Subcutaneous adipose tissue (tissue), 4 donors: ENCODE measurements around the gene TTC9B. TPM values are rescaled to one million over a fixed set of nuclear protein-coding genes. Genes with fewer than 3 reads are reported as not detected.

Experiments
- total RNA-seq, 4 donors: library from RNA; depleted of rRNA; stranded (reverse); fragments of >200 nt; gene quantifications; one replicate each; pipeline ENCODE4 v1.1.0, GENCODE V29; 2016
- TF ChIP-seq, protein P1 (sequence below): fragments of 450-650 bp; IDR thresholded peaks from one replicate; pipeline ENCODE4 v1.5.1; 2016; ENCODE audit warnings: low read depth, mild to moderate bottlenecking, control low read depth, antibody characterized with exemption, moderate library complexity

The TTC9B gene
- total RNA-seq, 4 donors from 2014 or later: not detected

GRCh38 chr19:40254714-40255418, 36.7 kb upstream of the TTC9B start:
- TF ChIP-seq, protein P1, sequence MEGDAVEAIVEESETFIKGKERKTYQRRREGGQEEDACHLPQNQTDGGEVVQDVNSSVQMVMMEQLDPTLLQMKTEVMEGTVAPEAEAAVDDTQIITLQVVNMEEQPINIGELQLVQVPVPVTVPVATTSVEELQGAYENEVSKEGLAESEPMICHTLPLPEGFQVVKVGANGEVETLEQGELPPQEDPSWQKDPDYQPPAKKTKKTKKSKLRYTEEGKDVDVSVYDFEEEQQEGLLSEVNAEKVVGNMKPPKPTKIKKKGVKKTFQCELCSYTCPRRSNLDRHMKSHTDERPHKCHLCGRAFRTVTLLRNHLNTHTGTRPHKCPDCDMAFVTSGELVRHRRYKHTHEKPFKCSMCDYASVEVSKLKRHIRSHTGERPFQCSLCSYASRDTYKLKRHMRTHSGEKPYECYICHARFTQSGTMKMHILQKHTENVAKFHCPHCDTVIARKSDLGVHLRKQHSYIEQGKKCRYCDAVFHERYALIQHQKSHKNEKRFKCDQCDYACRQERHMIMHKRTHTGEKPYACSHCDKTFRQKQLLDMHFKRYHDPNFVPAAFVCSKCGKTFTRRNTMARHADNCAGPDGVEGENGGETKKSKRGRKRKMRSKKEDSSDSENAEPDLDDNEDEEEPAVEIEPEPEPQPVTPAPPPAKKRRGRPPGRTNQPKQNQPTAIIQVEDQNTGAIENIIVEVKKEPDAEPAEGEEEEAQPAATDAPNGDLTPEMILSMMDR: no peak

GRCh38 chr19:40253611-40254092, 35.5 kb upstream of the TTC9B start:
- TF ChIP-seq, protein P1: no peak

DNA sequence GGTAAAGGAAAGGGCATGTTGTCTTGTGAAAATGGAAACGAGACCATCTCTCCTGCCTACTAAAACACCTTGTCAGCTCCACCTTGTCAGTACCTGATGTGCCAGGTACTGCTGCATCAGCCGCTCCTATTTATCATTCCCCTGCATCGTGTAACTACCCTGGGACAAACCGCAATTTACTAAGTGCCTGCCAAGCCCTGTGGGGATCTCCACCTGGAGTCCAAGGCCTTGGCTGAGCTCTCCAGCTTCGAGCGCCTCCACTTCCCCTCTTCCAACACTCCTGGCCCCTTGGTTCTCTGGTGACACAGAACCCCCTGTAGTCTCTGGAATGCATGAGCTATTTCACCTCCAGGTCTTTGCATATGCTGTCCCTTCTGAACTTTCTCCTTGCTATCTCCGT, 34.2 kb upstream of the TTC9B start:
- TF ChIP-seq, protein P1: no peak

GRCh38 chr19:40251991-40252390, 33.8 kb upstream of the TTC9B start:
- TF ChIP-seq, protein P1: no peak

GRCh38 chr19:40251244-40251643, 33.1 kb upstream of the TTC9B start:
- TF ChIP-seq, protein P1: no peak

DNA sequence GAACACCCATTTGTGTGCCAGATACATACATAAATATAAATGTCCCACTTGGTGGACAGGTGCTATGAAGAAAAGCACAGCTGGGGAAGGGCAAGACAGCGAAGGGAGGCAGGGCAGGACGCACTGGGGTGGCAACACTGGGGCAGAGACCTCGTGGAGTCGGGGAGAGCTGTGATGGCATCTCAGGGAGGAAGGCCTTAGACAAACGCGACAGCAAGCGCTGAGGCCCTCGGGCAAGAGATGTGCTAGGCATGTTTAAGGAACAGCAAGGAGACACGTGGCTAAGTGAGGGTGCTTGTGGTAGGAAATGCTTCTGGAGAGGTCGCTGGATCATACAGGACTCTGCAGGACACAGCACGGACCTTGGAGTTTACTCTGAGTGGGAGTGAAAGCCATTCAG, 31.6 kb upstream of the TTC9B start:
- TF ChIP-seq, protein P1: no peak

- TF ChIP-seq, protein P1: no peak
Measured at GRCh38 chr19:40249201-40249600, 31.0 kb upstream of the TTC9B start.
